Measurements from ENCODE around the gene WDR59.

- no peak for TF ChIP-seq CTCF (conservative IDR thresholded peaks at IDR 0.05; ENCODE audit: low read length)
- TF ChIP-seq EZH2phosphoT487 (IDR thresholded peaks at IDR 0.05; ENCODE audit: borderline replicate concordance), result no peak
Observed at GRCh38 chr16:74990832-74991231, 5.9 kb upstream of the WDR59 start.

Measured in Loucy (cell line).